Measurements from ENCODE around the gene CRACDL. TPM values are rescaled to one million over a fixed set of nuclear protein-coding genes. Genes with fewer than 3 reads are reported as not detected.

CRACDL gene
- total RNA-seq, 4 donors from 2014 or later, result 0.94 to 5.8 (median 1.8) TPM

DNA sequence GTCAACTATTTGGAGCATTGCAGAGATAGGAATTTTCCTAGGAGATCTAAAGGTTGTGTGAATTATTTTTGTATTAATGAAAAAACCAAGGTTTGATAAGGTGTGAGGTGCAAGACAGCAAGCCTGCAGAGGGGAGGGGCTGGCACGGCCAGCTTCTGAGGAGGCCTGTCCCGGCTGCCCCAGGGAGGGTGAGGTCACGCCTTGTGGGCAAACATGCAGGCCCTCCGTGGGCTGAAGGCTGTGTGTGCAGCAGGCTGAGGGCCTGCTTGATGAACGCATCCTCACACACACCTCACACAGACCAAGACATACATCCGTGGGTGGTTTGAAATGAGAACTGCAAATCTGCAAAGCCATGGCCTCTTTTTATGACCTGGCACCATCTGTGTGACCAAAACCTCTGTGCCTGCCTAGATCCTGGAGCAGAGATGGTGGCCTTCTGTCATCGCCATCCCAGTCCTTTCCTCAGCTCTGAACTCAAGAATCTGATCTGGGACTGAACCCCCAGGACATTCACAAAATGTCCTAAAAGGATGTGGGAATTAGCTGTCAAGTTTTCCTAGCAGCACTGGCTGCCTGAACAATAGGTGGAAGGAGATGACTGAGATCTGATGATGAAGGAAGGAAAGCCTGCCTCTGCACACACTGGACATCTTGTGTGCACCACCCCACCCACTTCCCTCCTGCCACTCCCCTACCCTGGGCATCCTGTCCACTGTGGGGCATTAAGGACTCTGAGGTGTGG, 102.7 kb downstream of the CRACDL start:
- H3K4me1 ChIP-seq, result peaks cover 0 to 4% (median 0%) of the 10 kb centered on the region in 3 donors
- H3K27ac ChIP-seq, result peak overlapping the region in 3 of 4 donors; percentile 32 to 52 (median 43)
- no peak overlapping the region for H3K4me3 ChIP-seq
- H3K9me3 ChIP-seq, result no peaks in the 10 kb centered on the region
- TF ChIP-seq POLR2AphosphoS5 (IDR thresholded peaks at IDR 0.05) (no peak), EP300 (IDR thresholded peaks at IDR 0.05) (no peak), CTCF (IDR thresholded peaks at IDR 0.05) (no peak), POLR2A (IDR thresholded peaks at IDR 0.05) (no peak)
- WGBS, 2 donors (ENCODE audit: low coverage in 1 of 2), result 50 to 63% methylated on average over 2 to 3 of the region's 7 CpGs
- peak; percentile 73 for ATAC-seq
- H3K36me3 ChIP-seq, result no peaks in the 10 kb centered on the region
- H3K27me3 ChIP-seq, result no peaks in the 10 kb centered on the region

DNA sequence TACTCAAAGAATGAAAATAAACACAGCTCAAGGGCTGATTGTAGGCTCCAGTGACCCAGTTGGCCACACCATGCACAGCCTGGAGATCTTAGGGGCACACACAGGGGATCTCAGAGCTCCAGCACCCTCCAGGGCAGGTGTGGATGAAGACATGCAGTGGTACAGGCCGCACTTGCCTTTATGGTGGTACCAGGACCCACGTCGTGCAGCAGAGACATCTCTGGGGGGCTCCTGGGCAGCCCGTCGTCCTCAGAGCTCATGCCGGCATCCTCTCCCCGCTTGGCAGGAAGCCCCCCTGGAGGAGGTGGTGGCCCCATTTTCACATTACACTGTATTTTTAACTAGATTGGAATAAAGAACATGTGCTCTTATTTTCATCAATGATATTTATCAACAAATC, 103.9 kb downstream of the CRACDL start:
- Histone ChIP-seq H3K36me3 (no peaks in the 10 kb centered on the region), H3K27me3 (no peaks in the 10 kb centered on the region), H3K4me3 (no peak overlapping the region), H3K4me1 (peaks cover 0 to 2% (median 0%) of the 10 kb centered on the region in 3 donors), H3K9me3 (no peaks in the 10 kb centered on the region), H3K27ac (peak overlapping the region in 1 of 4 donors; percentile 52)
- WGBS, 2 donors (ENCODE audit: low coverage in 1 of 2), result 100% methylated on average over 4 of the region's 7 CpGs; no CpG with 5 or more reads in 1 of the 2 donors
- TF ChIP-seq CTCF (IDR thresholded peaks at IDR 0.05), result no peak
- no peak for TF ChIP-seq EP300 (IDR thresholded peaks at IDR 0.05)
- TF ChIP-seq POLR2AphosphoS5 (IDR thresholded peaks at IDR 0.05), result no peak
- no peak for ATAC-seq

- Histone ChIP-seq H3K4me1 (no peaks in the 10 kb centered on the region), H3K4me3 (no peak overlapping the region), H3K27me3 (no peaks in the 10 kb centered on the region), H3K36me3 (no peaks in the 10 kb centered on the region), H3K27ac (no peak overlapping the region), H3K9me3 (no peaks in the 10 kb centered on the region)
- 85 to 100% methylated on average over 3 to 5 of the region's 5 CpGs for WGBS, 2 donors (ENCODE audit: low coverage in 1 of 2)
- no peak for ATAC-seq
- TF ChIP-seq POLR2A (IDR thresholded peaks at IDR 0.05) (no peak), POLR2AphosphoS5 (IDR thresholded peaks at IDR 0.05) (no peak), EP300 (IDR thresholded peaks at IDR 0.05) (no peak), CTCF (IDR thresholded peaks at IDR 0.05) (no peak)
These were observed 105.4 kb downstream of the CRACDL start for GRCh38 chr2:98830571-98831145.

- no peak overlapping the region for H3K4me3 ChIP-seq
- no peak for ATAC-seq
- WGBS, 2 donors (ENCODE audit: low coverage in 1 of 2), result 66 to 85% methylated on average over 5 of the region's 6 CpGs
- no peaks in the 10 kb centered on the region for H3K9me3 ChIP-seq
- H3K27me3 ChIP-seq, result no peaks in the 10 kb centered on the region
- no peak overlapping the region for H3K27ac ChIP-seq
- no peaks in the 10 kb centered on the region for H3K36me3 ChIP-seq
- H3K4me1 ChIP-seq, result no peaks in the 10 kb centered on the region
- TF ChIP-seq CTCF (IDR thresholded peaks at IDR 0.05), result no peak
- TF ChIP-seq POLR2A (IDR thresholded peaks at IDR 0.05), result no peak
- no peak for TF ChIP-seq POLR2AphosphoS5 (IDR thresholded peaks at IDR 0.05)
- no peak for TF ChIP-seq EP300 (IDR thresholded peaks at IDR 0.05)
These were observed 106.3 kb downstream of the CRACDL start for GRCh38 chr2:98829581-98830270.

Data from gastroesophageal sphincter (tissue), 4 donors.